Upper lobe of left lung (tissue), 6 donors: ENCODE measurements around the gene NMNAT1. TPM values are rescaled to one million over a fixed set of nuclear protein-coding genes. Genes with fewer than 3 reads are reported as not detected.
"Not testable (repeated sequence)": the region's sequence is repeated elsewhere in the genome, so short reads cannot be mapped to it uniquely, and the experiment has no call there.

Experiments
- ATAC-seq, 2 donors: fragments of 200-7000 bp; cut with Tn5 transposase; one replicate each; pipeline ENCODE4 v1.9.1; 2022; ENCODE audit warnings: mild to moderate bottlenecking in 2 of 2, moderate library complexity in 2 of 2; ENCODE audit not compliant: low FRiP score in 2 of 2
- DNase-seq, 2 donors: peaks; one replicate each; pipeline ENCODE4 v3.0.0-alpha.2; 2019 to 2020
- H3K27ac ChIP-seq, 4 donors: fragments of 200-600 bp; sonication (generic); one replicate each; pipeline ENCODE4 v1.5.1; 2016 to 2019
- H3K27me3 ChIP-seq, 4 donors: fragments of 200-600 bp; sonication (generic); one replicate each; pipeline ENCODE4 v1.5.1; 2017 to 2019
- H3K36me3 ChIP-seq, 4 donors: fragments of 200-600 bp; sonication (generic); one replicate each; pipeline ENCODE4 v1.5.1; 2016 to 2019
- H3K4me1 ChIP-seq, 4 donors: fragments of 200-600 bp; sonication (generic); one replicate each; pipeline ENCODE4 v1.5.1; 2018 to 2019
- H3K4me3 ChIP-seq, 4 donors: fragments of 200-600 bp; sonication (generic); one replicate each; pipeline ENCODE4 v1.5.1; 2017 to 2019; ENCODE audit warnings: mild to moderate bottlenecking in 2 of 4, moderate library complexity in 1 of 4
- H3K9me3 ChIP-seq, 4 donors: fragments of 200-600 bp; sonication (generic); one replicate each; pipeline ENCODE4 v1.5.1; 2018 to 2019
- EP300 ChIP-seq, 4 donors: sonication (generic); formaldehyde crosslinking; IDR thresholded peaks; one replicate each; pipeline ENCODE4 v1.5.1; 2017; ENCODE audit warnings: antibody characterized with exemption in 4 of 4, control low read depth in 2 of 4
- POLR2A ChIP-seq, 4 donors: fragments of 450-650 bp; IDR thresholded peaks; one replicate each; pipeline ENCODE4 v1.5.1; 2016 to 2017; ENCODE audit warnings: antibody characterized with exemption in 4 of 4, mild to moderate bottlenecking in 2 of 4
- POLR2AphosphoS5 ChIP-seq, 2 donors: sonication (generic); formaldehyde crosslinking; IDR thresholded peaks; one replicate each; pipeline ENCODE4 v1.5.1; 2017; ENCODE audit warnings: antibody characterized with exemption in 2 of 2
- WGBS, 2 donors: methylation state at CpG; one replicate each; pipeline ENCODE4 v1.1.5; 2017 to 2018; 5-methylcytosine and 5-hydroxymethylcytosine counted together
- total RNA-seq, 6 donors: library from RNA; depleted of rRNA in 4 of 6; stranded (reverse); fragments of >200 nt in 4 of 6; gene quantifications; one replicate each; pipeline versions ENCODE4 v1.1.0 to v1.2.1, GENCODE V29; 2016 to 2021
- TF ChIP-seq, protein P1 (sequence below), 6 experiments: fragments of 450-650 bp in 4 of 6; fragments of 200-600 bp in 2 of 6; sonication (generic) in 2 of 6; IDR thresholded peaks; one replicate each; pipeline ENCODE4 v1.5.1; 2016 to 2019; ENCODE audit warnings: antibody characterized with exemption in 6 of 6
- donor health status: DM: no; HTN: no; CAD: no; lungs with moderate emphysema.
- donor health status: DM: no; HTN: yes; CAD: no; lungs with severe emphysema.

Gene NMNAT1
- total RNA-seq, 6 donors from 2014 or later, result 4.6 to 13.6 (median 8.5) TPM

DNA sequence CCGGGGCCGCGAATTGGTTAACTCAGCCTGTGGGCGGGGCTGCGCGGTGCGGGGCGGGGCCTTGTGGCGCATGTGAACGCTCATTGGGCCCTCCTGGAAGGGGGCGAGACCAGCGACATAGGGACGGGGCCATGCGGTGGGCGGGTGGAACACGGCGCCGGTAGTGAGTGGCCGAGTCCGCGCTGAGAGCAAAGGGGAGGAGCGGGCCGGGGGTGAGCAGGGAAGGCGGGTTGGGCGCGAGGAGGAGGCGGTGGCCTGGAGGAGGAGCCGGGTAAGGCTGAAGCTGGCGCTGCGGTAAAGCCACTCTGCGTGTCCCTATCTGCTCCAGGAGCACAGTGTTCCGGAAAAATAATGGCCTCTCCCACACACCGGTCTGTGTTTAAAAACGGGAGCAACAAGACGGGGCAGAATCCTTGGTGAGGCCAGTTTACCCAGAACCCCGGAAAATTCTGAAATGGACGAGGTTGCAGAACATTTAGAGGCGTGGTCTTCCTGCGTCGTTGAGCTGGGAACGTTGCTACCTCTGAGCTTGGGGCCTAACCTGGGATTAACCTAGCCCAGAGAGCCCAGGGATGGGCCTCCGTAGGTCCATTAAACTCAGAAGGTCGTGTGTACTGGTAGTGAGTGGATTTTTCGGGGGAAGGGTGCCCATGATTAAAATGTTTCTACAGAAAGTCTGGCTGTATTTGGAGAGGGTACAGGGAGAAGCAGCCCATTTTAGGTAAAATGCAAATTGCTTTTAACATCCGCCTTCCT lies 32.7 kb upstream of the NMNAT1 start:
- no peaks in the 10 kb centered on the region for H3K9me3 ChIP-seq
- ATAC-seq (peak; percentile 98 to 99), DNase-seq (peak; percentile 100)
- H3K4me3 ChIP-seq, result peak overlapping the region; percentile 52 to 67 (median 60)
- H3K4me1 ChIP-seq, result peaks cover 17 to 37% (median 26%) of the 10 kb centered on the region in 4 donors
- peak overlapping the region; percentile 88 to 97 (median 93) for H3K27ac ChIP-seq
- 0% methylated on average over 12 to 34 of the region's 45 CpGs for WGBS, 2 donors
- no peaks in the 10 kb centered on the region for H3K36me3 ChIP-seq
- TF ChIP-seq EP300 (IDR thresholded peaks at IDR 0.05), result peak in 1 of 4 donors; percentile 43
- peak; percentile 8 to 92 (median 90) for TF ChIP-seq POLR2A (IDR thresholded peaks at IDR 0.05)
- TF ChIP-seq, protein P1, sequence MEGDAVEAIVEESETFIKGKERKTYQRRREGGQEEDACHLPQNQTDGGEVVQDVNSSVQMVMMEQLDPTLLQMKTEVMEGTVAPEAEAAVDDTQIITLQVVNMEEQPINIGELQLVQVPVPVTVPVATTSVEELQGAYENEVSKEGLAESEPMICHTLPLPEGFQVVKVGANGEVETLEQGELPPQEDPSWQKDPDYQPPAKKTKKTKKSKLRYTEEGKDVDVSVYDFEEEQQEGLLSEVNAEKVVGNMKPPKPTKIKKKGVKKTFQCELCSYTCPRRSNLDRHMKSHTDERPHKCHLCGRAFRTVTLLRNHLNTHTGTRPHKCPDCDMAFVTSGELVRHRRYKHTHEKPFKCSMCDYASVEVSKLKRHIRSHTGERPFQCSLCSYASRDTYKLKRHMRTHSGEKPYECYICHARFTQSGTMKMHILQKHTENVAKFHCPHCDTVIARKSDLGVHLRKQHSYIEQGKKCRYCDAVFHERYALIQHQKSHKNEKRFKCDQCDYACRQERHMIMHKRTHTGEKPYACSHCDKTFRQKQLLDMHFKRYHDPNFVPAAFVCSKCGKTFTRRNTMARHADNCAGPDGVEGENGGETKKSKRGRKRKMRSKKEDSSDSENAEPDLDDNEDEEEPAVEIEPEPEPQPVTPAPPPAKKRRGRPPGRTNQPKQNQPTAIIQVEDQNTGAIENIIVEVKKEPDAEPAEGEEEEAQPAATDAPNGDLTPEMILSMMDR (IDR thresholded peaks at IDR 0.05), result peak in 1 of 6 experiments; percentile 26
- peak; percentile 72 to 88 for TF ChIP-seq POLR2AphosphoS5 (IDR thresholded peaks at IDR 0.05)
- no peaks in the 10 kb centered on the region for H3K27me3 ChIP-seq

DNA sequence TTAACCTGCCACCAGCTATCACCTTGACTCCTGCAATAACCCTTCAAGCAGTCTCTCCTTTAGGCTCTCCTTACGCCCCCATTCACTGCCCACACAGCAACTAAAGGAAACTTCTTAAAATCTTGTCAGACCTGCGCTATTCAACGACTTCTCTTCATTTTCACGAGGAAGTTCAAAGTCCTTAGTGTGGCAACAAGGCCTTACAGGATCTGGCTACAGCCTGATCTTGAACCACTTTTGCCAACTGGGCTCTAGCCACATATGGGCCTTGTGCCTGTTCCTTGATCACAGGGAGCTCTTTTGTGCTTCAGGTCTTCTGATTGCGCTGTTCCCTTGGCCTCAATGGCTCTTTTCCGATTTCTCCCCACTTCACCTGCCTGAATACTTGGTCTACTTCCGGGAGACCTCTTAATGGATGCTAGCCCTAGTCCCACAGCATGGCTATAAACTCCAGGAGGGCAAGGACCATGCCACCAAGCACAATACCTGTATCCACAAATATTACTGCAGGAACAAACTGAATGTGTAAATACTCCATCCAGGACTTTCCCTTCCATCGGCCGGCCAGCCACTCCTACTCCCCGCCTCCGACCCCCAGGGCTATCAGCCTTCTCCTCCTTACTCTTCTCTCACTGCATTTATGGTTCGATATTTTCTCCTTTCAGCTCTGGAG lies 30.9 kb upstream of the NMNAT1 start:
- H3K36me3 ChIP-seq, result no peaks in the 10 kb centered on the region
- DNase-seq (no peak), ATAC-seq (no peak)
- H3K27me3 ChIP-seq, result no peaks in the 10 kb centered on the region
- H3K4me1 ChIP-seq, result peaks cover 15 to 32% (median 21%) of the 10 kb centered on the region in 4 donors
- H3K27ac ChIP-seq, result peak overlapping the region; percentile 28 to 88 (median 36)
- 73 to 81% methylated on average over 11 to 12 of the region's 12 CpGs for WGBS, 2 donors
- TF ChIP-seq POLR2AphosphoS5 (IDR thresholded peaks at IDR 0.05) (no peak), EP300 (IDR thresholded peaks at IDR 0.05) (no peak), POLR2A (IDR thresholded peaks at IDR 0.05) (no peak)
- TF ChIP-seq, protein P1 (IDR thresholded peaks at IDR 0.05), result no peak
- no peaks in the 10 kb centered on the region for H3K9me3 ChIP-seq
- no peak overlapping the region for H3K4me3 ChIP-seq

DNA sequence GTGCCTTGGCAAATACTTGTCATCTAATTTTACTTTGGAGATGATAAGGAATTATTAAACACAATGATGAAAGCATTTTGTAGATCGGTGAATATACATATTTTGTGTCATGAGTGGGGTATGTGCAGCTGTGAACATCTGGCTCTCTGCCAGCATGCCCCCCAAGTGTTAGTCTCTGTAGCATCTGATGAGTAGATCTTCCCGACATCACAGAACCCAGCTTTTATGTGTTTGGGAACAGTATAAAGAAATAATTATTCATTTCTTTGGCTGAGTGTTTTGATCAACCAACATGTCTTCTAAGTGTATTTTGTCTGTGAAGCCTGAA lies 28.7 kb upstream of the NMNAT1 start:
- Histone ChIP-seq H3K27ac (no peak overlapping the region), H3K27me3 (no peaks in the 10 kb centered on the region), H3K9me3 (no peaks in the 10 kb centered on the region), H3K4me1 (peaks cover 8 to 17% (median 11%) of the 10 kb centered on the region in 4 donors), H3K4me3 (no peak overlapping the region), H3K36me3 (no peaks in the 10 kb centered on the region)
- 39 to 63% methylated on average over 2 of the region's 2 CpGs for WGBS, 2 donors
- ATAC-seq (no peak), DNase-seq (no peak)
- TF ChIP-seq EP300 (IDR thresholded peaks at IDR 0.05) (no peak), POLR2AphosphoS5 (IDR thresholded peaks at IDR 0.05) (no peak), POLR2A (IDR thresholded peaks at IDR 0.05) (no peak)
- TF ChIP-seq, protein P1 (IDR thresholded peaks at IDR 0.05), result no peak

DNA sequence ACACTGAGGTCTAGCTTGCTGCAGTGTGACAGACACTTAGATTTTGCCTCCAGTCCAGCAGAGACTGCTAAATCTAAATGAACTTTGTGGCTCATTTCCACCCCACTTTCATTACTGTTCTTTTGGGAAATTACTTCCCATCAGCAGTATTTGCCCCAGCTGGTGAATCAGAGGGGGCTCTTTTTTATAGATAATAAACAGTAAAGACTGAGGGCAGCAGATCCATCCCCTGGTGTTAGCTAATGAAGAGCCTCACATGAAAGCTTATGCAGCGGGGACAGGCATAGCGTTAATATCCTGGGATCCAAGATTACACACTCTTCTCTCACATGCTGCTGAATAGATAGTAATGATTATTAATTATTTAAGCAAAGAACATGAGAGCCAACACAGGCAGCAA lies 26.8 kb upstream of the NMNAT1 start:
- Histone ChIP-seq H3K9me3 (no peaks in the 10 kb centered on the region), H3K27ac (no peak overlapping the region), H3K36me3 (no peaks in the 10 kb centered on the region), H3K27me3 (no peaks in the 10 kb centered on the region), H3K4me1 (peaks cover 2 to 11% (median 6%) of the 10 kb centered on the region in 4 donors), H3K4me3 (no peak overlapping the region)
- no peak for ATAC-seq
- DNase-seq, result no peak
- TF ChIP-seq EP300 (IDR thresholded peaks at IDR 0.05) (no peak), POLR2AphosphoS5 (IDR thresholded peaks at IDR 0.05) (no peak), POLR2A (IDR thresholded peaks at IDR 0.05) (no peak)
- TF ChIP-seq, protein P1 (IDR thresholded peaks at IDR 0.05), result no peak
- 90 to 93% methylated on average over 2 of the region's 2 CpGs for WGBS, 2 donors

DNA sequence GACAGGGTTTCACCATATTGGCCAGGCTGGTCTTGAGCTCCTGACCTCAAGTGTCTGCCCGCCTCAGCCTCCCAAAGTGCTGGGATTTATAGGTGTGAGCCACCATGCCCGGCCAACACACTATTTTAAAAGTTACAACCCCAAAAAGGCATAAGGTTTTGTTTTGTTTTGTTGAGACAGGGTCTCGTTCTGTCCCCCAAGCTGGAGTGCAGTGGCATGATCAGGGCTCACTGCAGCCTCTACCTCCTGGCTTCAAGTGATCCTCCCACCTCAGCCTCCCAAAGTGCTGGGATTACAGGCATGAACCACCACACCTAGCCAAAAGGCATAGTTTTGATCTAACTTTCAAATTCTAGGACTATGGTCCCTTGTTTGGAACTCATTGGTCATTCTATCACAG lies 25.8 kb upstream of the NMNAT1 start:
- not testable (repeated sequence) for H3K4me3 ChIP-seq, H3K27ac ChIP-seq, H3K9me3 ChIP-seq, ATAC-seq, H3K27me3 ChIP-seq, H3K36me3 ChIP-seq, H3K4me1 ChIP-seq, DNase-seq
- 92 to 98% methylated on average over 3 of the region's 3 CpGs for WGBS, 2 donors
